Thyroid gland (tissue), 4 donors: Measurements from ENCODE around the gene PLEKHF1.

Experiments used
- POLR2A ChIP-seq, 2 donors: fragments of 450-650 bp; IDR thresholded peaks; one replicate each; pipeline ENCODE4 v1.6.1; 2017; ENCODE audit warnings: antibody characterized with exemption in 2 of 2, mild to moderate bottlenecking in 2 of 2, moderate library complexity in 1 of 2
- TF ChIP-seq, protein P1 (sequence below), 6 experiments: fragments of 200-600 bp in 3 of 6; fragments of 450-650 bp in 3 of 6; sonication (generic) in 3 of 6; IDR thresholded peaks; one replicate each; pipeline ENCODE4 v1.5.1; 2016 to 2019; ENCODE audit warnings: antibody characterized with exemption in 6 of 6, mild to moderate bottlenecking in 2 of 6, inconsistent platforms in 1 of 6, moderate library complexity in 1 of 6

DNA sequence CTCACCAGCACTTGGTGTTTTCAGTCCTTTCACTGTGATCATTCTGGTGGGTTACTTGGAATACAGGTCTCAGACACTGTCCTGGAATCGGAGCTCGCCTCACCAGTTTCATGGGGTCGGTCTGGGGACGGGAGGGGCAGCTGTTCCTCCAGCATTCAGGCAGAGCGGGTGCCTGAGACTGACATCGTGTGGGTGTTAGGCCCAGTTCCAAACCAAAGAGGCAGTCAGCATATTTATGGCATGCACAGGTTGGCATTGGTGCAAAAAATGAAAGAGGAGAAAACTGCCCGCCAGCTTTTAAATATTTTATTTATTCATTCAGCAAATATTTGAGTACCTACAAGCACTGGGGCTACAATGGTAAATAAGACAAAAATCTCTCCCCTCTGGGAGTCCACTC is 20.1 kb downstream of the PLEKHF1 start:
- TF ChIP-seq, protein P1, sequence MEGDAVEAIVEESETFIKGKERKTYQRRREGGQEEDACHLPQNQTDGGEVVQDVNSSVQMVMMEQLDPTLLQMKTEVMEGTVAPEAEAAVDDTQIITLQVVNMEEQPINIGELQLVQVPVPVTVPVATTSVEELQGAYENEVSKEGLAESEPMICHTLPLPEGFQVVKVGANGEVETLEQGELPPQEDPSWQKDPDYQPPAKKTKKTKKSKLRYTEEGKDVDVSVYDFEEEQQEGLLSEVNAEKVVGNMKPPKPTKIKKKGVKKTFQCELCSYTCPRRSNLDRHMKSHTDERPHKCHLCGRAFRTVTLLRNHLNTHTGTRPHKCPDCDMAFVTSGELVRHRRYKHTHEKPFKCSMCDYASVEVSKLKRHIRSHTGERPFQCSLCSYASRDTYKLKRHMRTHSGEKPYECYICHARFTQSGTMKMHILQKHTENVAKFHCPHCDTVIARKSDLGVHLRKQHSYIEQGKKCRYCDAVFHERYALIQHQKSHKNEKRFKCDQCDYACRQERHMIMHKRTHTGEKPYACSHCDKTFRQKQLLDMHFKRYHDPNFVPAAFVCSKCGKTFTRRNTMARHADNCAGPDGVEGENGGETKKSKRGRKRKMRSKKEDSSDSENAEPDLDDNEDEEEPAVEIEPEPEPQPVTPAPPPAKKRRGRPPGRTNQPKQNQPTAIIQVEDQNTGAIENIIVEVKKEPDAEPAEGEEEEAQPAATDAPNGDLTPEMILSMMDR (IDR thresholded peaks at IDR 0.05), result no peak
- TF ChIP-seq POLR2A (IDR thresholded peaks at IDR 0.05), result no peak
